ENCODE results near the gene SLC28A2. TPM values are rescaled to one million over a fixed set of nuclear protein-coding genes. Genes with fewer than 3 reads are reported as not detected.

Gene SLC28A2
- total RNA-seq, 2 experiments from 2014 or later = not detected

DNA sequence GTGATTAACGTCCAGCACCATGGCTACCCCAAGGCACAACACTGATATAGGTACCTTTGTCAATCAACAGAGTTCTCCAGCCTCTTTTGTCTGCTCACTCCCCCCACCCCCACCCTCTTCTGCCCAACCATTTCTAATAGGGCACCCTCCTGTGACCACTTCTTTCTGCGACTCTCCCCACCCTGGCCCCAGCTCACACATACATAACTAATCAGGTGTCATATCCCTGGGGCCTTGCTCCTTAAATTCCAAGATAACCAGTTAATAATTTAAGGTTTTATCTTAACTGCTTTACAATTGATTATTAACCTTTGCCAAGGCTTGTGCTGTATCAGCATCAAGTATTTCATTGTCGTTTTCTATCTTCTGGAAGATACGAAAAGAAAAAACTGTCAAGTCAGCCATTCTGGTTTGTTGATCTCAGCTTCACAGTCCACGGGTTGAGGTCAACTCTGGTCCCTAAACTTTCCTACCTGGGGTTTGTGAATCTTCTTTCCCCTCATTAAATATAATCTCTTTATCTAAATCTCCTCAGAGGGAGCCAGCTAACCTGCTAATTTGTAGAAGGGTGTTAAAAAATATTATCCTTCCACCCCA is 27.3 kb upstream of the SLC28A2 start:
- intact Hi-C loops (cut with micrococcal nuclease; ENCODE audit: unreplicated experiment) = no loop called here
- Histone ChIP-seq H3K27ac (ENCODE audit: low read depth, low read length, poor library complexity, severe bottlenecking) (no peak overlapping the region), H3K79me2 (ENCODE audit: insufficient read depth, low read depth, low read length) (no peaks in the 10 kb centered on the region), H2AFZ (ENCODE audit: low read length) (no peak overlapping the region), H3K4me3 (ENCODE audit: low read depth, low read length, poor library complexity, severe bottlenecking) (no peak overlapping the region), H4K20me1 (ENCODE audit: insufficient read depth, low read length) (no peaks in the 10 kb centered on the region), H3K9me2 (ENCODE audit: insufficient read depth, low read length) (no peaks in the 10 kb centered on the region), H3K9me3 (ENCODE audit: low read length) (no peaks in the 10 kb centered on the region), H3K4me2 (ENCODE audit: low read length) (no peak overlapping the region), H3K36me3 (ENCODE audit: insufficient read depth, low read length) (no peaks in the 10 kb centered on the region), H3K4me1 (ENCODE audit: insufficient read depth, low read length, poor library complexity, severe bottlenecking) (no peaks in the 10 kb centered on the region)
- TF ChIP-seq, protein P1, sequence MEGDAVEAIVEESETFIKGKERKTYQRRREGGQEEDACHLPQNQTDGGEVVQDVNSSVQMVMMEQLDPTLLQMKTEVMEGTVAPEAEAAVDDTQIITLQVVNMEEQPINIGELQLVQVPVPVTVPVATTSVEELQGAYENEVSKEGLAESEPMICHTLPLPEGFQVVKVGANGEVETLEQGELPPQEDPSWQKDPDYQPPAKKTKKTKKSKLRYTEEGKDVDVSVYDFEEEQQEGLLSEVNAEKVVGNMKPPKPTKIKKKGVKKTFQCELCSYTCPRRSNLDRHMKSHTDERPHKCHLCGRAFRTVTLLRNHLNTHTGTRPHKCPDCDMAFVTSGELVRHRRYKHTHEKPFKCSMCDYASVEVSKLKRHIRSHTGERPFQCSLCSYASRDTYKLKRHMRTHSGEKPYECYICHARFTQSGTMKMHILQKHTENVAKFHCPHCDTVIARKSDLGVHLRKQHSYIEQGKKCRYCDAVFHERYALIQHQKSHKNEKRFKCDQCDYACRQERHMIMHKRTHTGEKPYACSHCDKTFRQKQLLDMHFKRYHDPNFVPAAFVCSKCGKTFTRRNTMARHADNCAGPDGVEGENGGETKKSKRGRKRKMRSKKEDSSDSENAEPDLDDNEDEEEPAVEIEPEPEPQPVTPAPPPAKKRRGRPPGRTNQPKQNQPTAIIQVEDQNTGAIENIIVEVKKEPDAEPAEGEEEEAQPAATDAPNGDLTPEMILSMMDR (conservative IDR thresholded peaks at IDR 0.05; ENCODE audit: low read length) = no peak
- TF ChIP-seq EZH2phosphoT487 (IDR thresholded peaks at IDR 0.05; ENCODE audit: borderline replicate concordance, low read depth, low read length) = no peak
- DNase-seq (ENCODE audit: low spot score) = no peak
- no TSS peak for BruUV-seq (replicated peaks)
- CTCF ChIA-PET (ENCODE audit: unreplicated experiment) = no interaction called here
- POLR2A ChIA-PET = no interaction called here

- ChIA-PET POLR2A (interaction anchor here (0.6 kb wide), 1 partner anchor 30 kb away, joined by 3 read pairs; no protein-coding TSS in a partner anchor), CTCF (ENCODE audit: unreplicated experiment) (no interaction called here)
- no peaks in the 10 kb centered on the region for H3K36me3 ChIP-seq (ENCODE audit: insufficient read depth, low read length)
- H3K27ac ChIP-seq (ENCODE audit: low read depth, low read length, poor library complexity, severe bottlenecking) = no peak overlapping the region
- H3K4me2 ChIP-seq (ENCODE audit: low read length) = no peak overlapping the region
- no TSS peak for BruUV-seq (replicated peaks)
- no peaks in the 10 kb centered on the region for H3K9me3 ChIP-seq (ENCODE audit: low read length)
- intact Hi-C loops (cut with micrococcal nuclease; ENCODE audit: unreplicated experiment) = no loop called here
- H3K4me3 ChIP-seq (ENCODE audit: low read depth, low read length, poor library complexity, severe bottlenecking) = no peak overlapping the region
- no peaks in the 10 kb centered on the region for H4K20me1 ChIP-seq (ENCODE audit: insufficient read depth, low read length)
- TF ChIP-seq, protein P1 (conservative IDR thresholded peaks at IDR 0.05; ENCODE audit: low read length) = peak; percentile 56
- no peak for TF ChIP-seq EZH2phosphoT487 (IDR thresholded peaks at IDR 0.05; ENCODE audit: borderline replicate concordance, low read depth, low read length)
- H3K79me2 ChIP-seq (ENCODE audit: insufficient read depth, low read depth, low read length) = no peaks in the 10 kb centered on the region
- no peak overlapping the region for H2AFZ ChIP-seq (ENCODE audit: low read length)
- no peaks in the 10 kb centered on the region for H3K4me1 ChIP-seq (ENCODE audit: insufficient read depth, low read length, poor library complexity, severe bottlenecking)
- DNase-seq (ENCODE audit: low spot score) = peak; percentile 21
- no peaks in the 10 kb centered on the region for H3K9me2 ChIP-seq (ENCODE audit: insufficient read depth, low read length)
Observed at GRCh38 chr15:45225506-45226273, 26.3 kb upstream of the SLC28A2 start.

DNA sequence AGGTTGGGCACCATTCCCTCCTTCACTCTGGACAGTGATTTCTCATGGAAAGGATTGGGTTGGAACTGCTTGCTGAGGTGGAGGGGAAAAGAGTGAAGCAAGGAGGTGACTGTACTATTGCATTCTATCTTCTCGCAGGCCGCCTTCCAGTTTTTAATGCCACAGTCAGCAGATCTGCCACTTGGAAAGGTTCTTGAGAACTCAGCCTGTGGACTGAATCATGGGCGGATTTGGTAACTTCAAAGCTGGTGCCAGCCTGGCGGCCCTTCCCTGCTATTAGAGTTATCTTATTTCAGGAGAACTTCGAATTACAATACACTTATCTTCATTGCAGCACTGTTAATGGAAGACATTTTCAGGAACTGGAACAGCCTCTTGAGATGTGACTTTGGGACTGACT is 23.1 kb upstream of the SLC28A2 start:
- H3K79me2 ChIP-seq (ENCODE audit: insufficient read depth, low read depth, low read length) = no peaks in the 10 kb centered on the region
- POLR2A ChIA-PET = no interaction called here
- intact Hi-C loops (cut with micrococcal nuclease; ENCODE audit: unreplicated experiment) = no loop called here

More for the DNA sequence above, 23.1 kb upstream of the SLC28A2 start:
- CTCF ChIA-PET (ENCODE audit: unreplicated experiment) = no interaction called here
- H3K4me3 ChIP-seq (ENCODE audit: low read depth, low read length, poor library complexity, severe bottlenecking) = no peak overlapping the region
- no peaks in the 10 kb centered on the region for H3K4me1 ChIP-seq (ENCODE audit: insufficient read depth, low read length, poor library complexity, severe bottlenecking)
- H3K36me3 ChIP-seq (ENCODE audit: insufficient read depth, low read length) = no peaks in the 10 kb centered on the region
- H4K20me1 ChIP-seq (ENCODE audit: insufficient read depth, low read length) = no peaks in the 10 kb centered on the region
- no TSS peak for BruUV-seq (replicated peaks)
- H3K9me2 ChIP-seq (ENCODE audit: insufficient read depth, low read length) = no peaks in the 10 kb centered on the region
- no peak for DNase-seq (ENCODE audit: low spot score)
- no peak for TF ChIP-seq EZH2phosphoT487 (IDR thresholded peaks at IDR 0.05; ENCODE audit: borderline replicate concordance, low read depth, low read length)
- TF ChIP-seq, protein P1 (conservative IDR thresholded peaks at IDR 0.05; ENCODE audit: low read length) = no peak
- no peaks in the 10 kb centered on the region for H3K9me3 ChIP-seq (ENCODE audit: low read length)
- H3K4me2 ChIP-seq (ENCODE audit: low read length) = no peak overlapping the region
- no peak overlapping the region for H2AFZ ChIP-seq (ENCODE audit: low read length)
- H3K27ac ChIP-seq (ENCODE audit: low read depth, low read length, poor library complexity, severe bottlenecking) = no peak overlapping the region
